ENCODE results near the gene TMEM39B. TPM values are rescaled to one million over a fixed set of nuclear protein-coding genes. Genes with fewer than 3 reads are reported as not detected.
"Not testable (repeated sequence)": the region's sequence is repeated elsewhere in the genome, so short reads cannot be mapped to it uniquely, and the experiment has no call there.

TMEM39B gene
- total RNA-seq, 1 experiment from 2014 or later: 9.4 TPM

- no peak for ATAC-seq
- Histone ChIP-seq H3K36me3 (ENCODE audit: low read depth, low read length) (peaks cover 7% of the 10 kb centered on the region; the same call in 1 of the 2 replicates), H3K27ac (ENCODE audit: low read length) (no peak overlapping the region), H2AFZ (ENCODE audit: low read length) (no peak overlapping the region), H4K20me1 (ENCODE audit: low read length) (peaks cover 33% of the 10 kb centered on the region), H3K27me3 (ENCODE audit: low read length) (no peaks in the 10 kb centered on the region), H3K9me3 (ENCODE audit: low read length) (no peaks in the 10 kb centered on the region), H3K79me2 (ENCODE audit: low read length) (peaks cover 90% of the 10 kb centered on the region), H3K9me2 (replicated peaks; ENCODE audit: low read length) (no peaks in the 10 kb centered on the region), H3K4me3 (ENCODE audit: low read length) (no peak overlapping the region), H3K4me2 (ENCODE audit: low read length) (no peak overlapping the region), H3F3A (ENCODE audit: low read length, unreplicated experiment) (no peaks in the 10 kb centered on the region), H3K9ac (ENCODE audit: low read length) (no peak overlapping the region), H3K4me1 (ENCODE audit: insufficient read depth, low read length) (peaks cover 7% of the 10 kb centered on the region; the same call in 1 of the 2 replicates)
- POLR2A ChIA-PET (ENCODE audit: unreplicated experiment): no interaction called here
- TF ChIP-seq CTCF (conservative IDR thresholded peaks at IDR 0.05; ENCODE audit: low read depth, low read length): no peak
- no peak for TF ChIP-seq EZH2 (IDR thresholded peaks at IDR 0.05; ENCODE audit: low read length, unreplicated experiment)
- TF ChIP-seq EZH2phosphoT487 (IDR thresholded peaks at IDR 0.05; ENCODE audit: borderline replicate concordance, low read length): no peak
- intact Hi-C loops (cut with micrococcal nuclease): no loop called here
- no TSS peak for BruUV-seq (replicated peaks)
- DNase-seq: no peak
- CTCF ChIA-PET: interaction anchor here (0.6 kb wide), 3 partner anchors 17 to 448 kb away, joined by 3 read pairs; no protein-coding TSS in a partner anchor
Measured at GRCh38 chr1:32111789-32112188, 39.0 kb downstream of the TMEM39B start.

GRCh38 chr1:32112806-32113375, 40.2 kb downstream of the TMEM39B start:
- CTCF ChIA-PET: no interaction called here
- BruUV-seq (replicated peaks): no TSS peak

GRCh38 chr1:32113436-32113835, 40.7 kb downstream of the TMEM39B start:
- ATAC-seq; H3K27ac ChIP-seq (ENCODE audit: low read length); intact Hi-C loops (cut with micrococcal nuclease); H3K36me3 ChIP-seq (ENCODE audit: low read depth, low read length); H2AFZ ChIP-seq (ENCODE audit: low read length); H3K27me3 ChIP-seq (ENCODE audit: low read length); DNase-seq; POLR2A ChIA-PET (ENCODE audit: unreplicated experiment); BruUV-seq (replicated peaks); H3K9me3 ChIP-seq (ENCODE audit: low read length); H3K4me2 ChIP-seq (ENCODE audit: low read length); H3K4me1 ChIP-seq (ENCODE audit: insufficient read depth, low read length); H3K9me2 ChIP-seq (replicated peaks; ENCODE audit: low read length); H3K4me3 ChIP-seq (ENCODE audit: low read length); H3K9ac ChIP-seq (ENCODE audit: low read length); CTCF ChIA-PET; H3F3A ChIP-seq (ENCODE audit: low read length, unreplicated experiment): not testable (repeated sequence)
- Histone ChIP-seq H4K20me1 (ENCODE audit: low read length) (peaks cover 39% of the 10 kb centered on the region), H3K79me2 (ENCODE audit: low read length) (peaks cover 99% of the 10 kb centered on the region)

More at GRCh38 chr1:32112806-32113375, 40.2 kb downstream of the TMEM39B start:
- DNase-seq (no peak), ATAC-seq (no peak)
- Histone ChIP-seq H3K4me2 (ENCODE audit: low read length) (no peak overlapping the region), H3K79me2 (ENCODE audit: low read length) (peaks cover 99% of the 10 kb centered on the region), H3K9ac (ENCODE audit: low read length) (no peak overlapping the region), H3F3A (ENCODE audit: low read length, unreplicated experiment) (no peaks in the 10 kb centered on the region), H3K27ac (ENCODE audit: low read length) (no peak overlapping the region), H3K27me3 (ENCODE audit: low read length) (no peaks in the 10 kb centered on the region), H4K20me1 (ENCODE audit: low read length) (peaks cover 36% of the 10 kb centered on the region), H2AFZ (ENCODE audit: low read length) (no peak overlapping the region), H3K9me3 (ENCODE audit: low read length) (no peaks in the 10 kb centered on the region), H3K36me3 (ENCODE audit: low read depth, low read length) (peaks cover 7% of the 10 kb centered on the region; the same call in 1 of the 2 replicates), H3K4me3 (ENCODE audit: low read length) (no peak overlapping the region), H3K4me1 (ENCODE audit: insufficient read depth, low read length) (peaks cover 7% of the 10 kb centered on the region; the same call in 1 of the 2 replicates), H3K9me2 (replicated peaks; ENCODE audit: low read length) (no peaks in the 10 kb centered on the region)
- TF ChIP-seq EZH2 (IDR thresholded peaks at IDR 0.05; ENCODE audit: low read length, unreplicated experiment) (no peak), EZH2phosphoT487 (IDR thresholded peaks at IDR 0.05; ENCODE audit: borderline replicate concordance, low read length) (no peak), CTCF (conservative IDR thresholded peaks at IDR 0.05; ENCODE audit: low read depth, low read length) (no peak)
- intact Hi-C loops (cut with micrococcal nuclease): no loop called here
- POLR2A ChIA-PET (ENCODE audit: unreplicated experiment): no interaction called here
